Activated gamma-delta T cell treated with Interleukin-2 at 50 U/mL for 16 hours (primary cell): ENCODE results near the gene LSS.

Experiments
- DNase-seq: peaks from one replicate; pipeline ENCODE4 v3.0.0-alpha.2; 2020

LSS gene

DNA sequence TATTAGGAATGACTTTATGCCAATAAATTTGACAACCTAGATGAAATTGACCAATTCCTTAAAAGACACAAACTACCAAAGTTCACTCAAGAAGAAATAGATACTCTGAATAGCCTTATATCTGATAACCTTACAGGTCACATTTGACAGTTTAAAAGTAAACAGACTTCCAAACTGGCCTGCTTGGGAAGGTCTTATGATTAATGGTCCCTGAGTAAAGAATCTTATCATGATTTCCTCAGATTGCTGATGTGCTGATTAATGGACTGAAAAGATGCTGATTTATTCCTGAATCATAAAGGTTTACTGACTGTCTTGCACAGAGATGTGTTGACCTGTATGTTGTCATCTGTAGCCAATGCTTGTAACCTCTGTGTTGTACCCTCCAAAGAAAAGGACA is 63.5 kb downstream of the LSS start:
- DNase-seq = no peak

- no peak for DNase-seq
Observed at GRCh38 chr21:46163380-46163779, 65.2 kb downstream of the LSS start.

- no peak for DNase-seq
Observed at GRCh38 chr21:46161633-46162592, 66.7 kb downstream of the LSS start.

GRCh38 chr21:46160907-46161632 is 67.5 kb downstream of the LSS start:
- no peak for DNase-seq

- no peak for DNase-seq
Observed at GRCh38 chr21:46160657-46160906, 68.0 kb downstream of the LSS start.

DNA sequence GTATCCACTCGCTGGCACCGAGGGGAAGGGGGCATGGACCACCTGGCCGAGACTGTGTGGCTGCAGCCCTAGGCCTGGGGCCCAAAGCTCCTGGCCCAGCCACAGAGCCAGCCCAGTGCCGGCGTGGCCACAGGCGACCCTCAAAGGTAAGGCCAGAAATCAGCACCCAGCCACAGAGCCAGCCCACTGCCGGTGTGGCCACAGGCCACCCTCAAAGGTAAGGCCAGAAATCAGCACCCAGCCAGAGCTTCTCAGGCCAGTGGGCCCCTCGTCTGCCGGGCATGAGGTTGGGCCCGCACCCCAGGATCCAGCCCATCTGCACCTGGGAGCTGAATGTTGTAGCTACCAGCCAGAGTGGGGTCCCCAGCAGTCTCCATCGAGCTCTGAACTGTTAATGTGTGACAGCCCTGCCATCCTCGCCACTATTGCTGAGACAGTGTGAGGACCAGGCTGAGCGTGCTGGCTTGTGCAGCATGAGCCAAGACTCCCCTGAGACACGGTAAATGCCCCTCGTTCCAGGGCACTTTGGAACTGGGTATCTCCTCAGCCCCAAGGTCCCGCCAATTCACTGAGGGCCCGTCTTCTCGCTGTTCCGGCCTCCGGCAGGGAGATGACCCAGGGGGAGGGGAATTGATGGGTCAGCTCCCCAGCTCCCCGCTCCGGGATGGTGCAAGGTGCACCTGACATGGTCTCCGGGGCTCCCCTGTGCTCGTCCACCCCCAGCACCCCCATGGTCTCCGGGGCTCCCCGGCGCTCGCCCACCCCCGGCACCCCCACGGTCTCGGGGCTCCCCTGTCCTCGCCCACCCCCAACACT is 68.5 kb downstream of the LSS start:
- no peak for DNase-seq

- no peak for DNase-seq
Observed at GRCh38 chr21:46159390-46159789, 69.2 kb downstream of the LSS start.

- DNase-seq = no peak
Observed at GRCh38 chr21:46158666-46159300, 69.8 kb downstream of the LSS start.

- no peak for DNase-seq
Observed at GRCh38 chr21:46157987-46158451, 70.6 kb downstream of the LSS start.

DNA sequence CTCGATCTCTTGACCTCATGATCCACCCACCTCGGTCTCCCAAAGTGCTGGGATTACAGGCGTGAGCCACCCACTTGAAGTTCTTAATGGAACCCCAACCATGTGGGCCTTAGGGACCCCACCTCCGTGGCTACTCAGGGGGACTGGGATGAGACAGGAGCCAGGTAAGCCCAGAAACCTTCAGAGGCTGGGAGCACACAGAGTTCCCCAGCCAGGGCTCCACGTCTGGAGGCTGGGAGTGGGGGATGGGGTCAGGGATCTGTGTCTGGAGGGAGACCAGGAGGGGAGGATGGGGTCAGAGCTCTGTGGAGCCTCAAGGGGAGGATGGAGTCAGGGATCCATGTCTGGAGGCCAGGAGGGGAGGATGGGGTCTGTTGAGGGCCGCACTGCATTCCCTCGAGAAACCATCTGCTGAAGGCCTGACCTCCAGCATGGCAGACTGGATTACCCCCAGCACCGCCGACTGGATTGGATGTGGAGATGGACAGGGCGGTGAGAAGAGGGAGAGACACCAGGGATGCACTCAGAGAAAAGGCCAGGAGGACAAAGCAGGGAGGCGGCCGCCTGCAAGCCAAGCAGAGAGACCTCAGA is 71.1 kb downstream of the LSS start:
- DNase-seq = no peak

DNA sequence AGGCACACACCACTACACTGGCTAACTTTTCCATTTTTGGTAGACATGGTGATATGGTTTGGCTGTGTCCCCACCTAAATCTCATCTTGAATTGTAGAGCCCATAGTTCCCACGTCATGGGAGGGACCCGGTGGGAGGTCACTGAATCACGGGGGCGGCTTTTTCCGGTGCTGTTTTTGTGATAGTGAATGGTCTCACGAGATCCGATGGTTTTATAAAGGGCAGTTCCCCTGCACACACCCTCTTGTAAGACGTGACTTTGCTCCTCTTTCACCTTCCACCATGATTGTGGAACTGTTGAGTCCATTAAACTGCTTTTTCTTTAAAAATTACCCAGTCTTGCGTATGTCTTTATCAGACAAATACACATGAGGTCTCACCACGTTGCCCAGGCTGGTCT is 71.9 kb downstream of the LSS start:
- no peak for DNase-seq

- no peak for DNase-seq
Observed at GRCh38 chr21:46156378-46156645, 72.3 kb downstream of the LSS start.

DNA sequence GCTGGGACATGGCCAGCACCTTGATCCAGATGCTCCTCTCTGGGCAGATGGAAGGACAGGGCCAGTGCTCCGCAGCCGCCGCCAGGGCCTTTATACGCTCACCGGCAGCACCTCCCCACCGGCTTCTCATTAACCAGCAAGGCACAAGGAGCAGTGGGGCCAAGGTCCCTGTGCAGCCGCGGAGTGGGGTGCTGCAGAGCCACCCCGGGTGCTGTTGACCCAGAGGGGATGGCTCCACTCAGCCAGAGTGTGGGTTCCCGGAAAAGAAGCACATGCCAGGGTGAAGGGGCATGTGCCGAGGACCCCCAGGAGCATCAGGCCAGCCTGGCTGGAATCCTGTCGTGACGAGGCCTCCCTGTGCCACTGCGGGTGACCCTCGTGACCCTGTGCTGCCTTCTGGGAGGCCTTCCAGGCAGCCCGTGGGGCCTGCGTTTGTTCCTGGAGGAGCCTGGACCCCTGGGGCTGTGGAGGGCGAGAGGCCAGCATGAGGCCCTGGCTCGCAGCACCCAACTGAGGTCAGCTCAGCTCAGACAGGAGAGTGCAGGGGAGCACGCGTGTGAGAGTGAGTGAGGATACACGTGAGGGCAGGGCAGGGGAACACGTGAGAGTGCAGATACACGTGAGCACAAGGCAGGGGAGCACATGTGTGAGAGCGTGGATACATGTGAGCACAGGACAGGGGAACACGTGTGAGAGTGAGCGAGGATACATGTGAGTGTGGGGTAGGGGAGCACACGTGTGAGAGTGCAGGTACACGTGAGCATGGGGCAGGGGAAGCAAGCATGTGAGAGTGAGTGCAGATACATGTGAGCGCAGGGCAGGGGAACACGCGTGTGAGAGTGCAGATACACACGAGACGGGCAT is 72.8 kb downstream of the LSS start, which contains the start of gene FTCD:
Gene FTCD (minus strand): TSS at position 66 of the 864 bp plus-strand sequence. CDS start 56 bp downstream, at position 10.
- DNase-seq = no peak

DNA sequence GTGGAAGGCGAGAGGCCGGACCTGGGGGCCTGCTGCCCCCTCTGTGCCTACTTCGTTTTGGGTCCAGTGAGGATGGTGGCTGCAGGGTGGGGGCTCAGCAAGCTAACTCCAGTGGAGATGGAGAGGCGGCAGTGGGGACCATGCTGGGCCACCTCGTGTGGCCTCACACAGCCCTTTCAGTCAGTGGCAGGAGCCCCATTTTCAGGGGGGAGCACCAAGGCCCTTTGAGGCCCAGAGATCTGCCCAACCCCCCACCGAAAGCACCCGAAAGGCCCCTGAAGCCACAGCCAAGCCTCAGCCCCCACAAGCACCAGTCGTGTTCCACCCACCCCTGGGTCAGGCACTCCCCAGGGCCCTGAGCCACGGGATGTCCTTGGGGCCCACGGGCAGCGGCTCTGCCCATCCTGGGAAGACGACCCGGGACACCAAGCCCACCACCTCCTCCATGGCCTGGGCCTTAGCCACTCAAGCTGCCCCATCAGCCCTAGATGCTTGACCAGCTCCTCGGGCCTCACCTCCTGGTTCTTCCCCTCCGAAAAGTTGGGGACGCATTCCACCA is 73.5 kb downstream of the LSS start:
- no peak for DNase-seq

DNA sequence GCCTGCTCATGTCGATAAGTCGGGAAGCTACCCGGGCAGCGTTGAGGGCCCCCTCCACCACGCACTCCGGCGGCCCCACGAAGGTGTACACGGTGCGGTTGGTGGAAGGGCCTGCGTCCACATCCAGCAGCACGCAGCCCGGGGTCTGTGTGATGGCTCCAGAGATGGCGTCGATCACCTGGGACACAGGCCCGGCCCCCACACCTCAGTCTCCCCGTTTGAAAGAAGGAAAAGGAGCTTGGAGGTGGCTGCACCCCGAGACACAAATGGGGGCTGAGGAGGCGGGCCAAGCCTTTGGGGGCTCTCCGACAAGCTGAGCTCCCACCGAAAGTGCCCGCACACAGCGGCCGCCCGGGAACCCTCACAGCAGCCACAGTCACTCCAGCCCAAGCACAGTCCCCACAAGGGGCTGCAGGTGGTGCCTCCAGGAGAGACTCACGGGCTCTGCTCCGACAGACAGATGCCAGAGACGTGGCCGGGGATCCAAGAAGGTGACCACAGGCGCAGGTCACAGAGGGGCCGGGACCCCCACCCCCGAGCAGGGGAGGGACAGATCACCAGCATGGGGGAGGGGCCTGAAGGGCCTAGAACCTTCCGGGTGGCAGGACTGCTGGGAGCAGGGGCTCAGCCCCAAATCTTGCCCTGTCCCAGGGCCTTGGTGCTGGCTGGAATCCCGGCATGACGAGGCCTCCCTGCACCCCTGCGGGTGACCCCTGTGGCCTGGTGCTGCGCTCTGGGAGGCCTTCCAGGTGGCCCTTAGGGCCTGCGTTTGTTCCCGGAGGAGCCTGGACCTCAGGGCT is 74.2 kb downstream of the LSS start:
- DNase-seq = no peak

DNA sequence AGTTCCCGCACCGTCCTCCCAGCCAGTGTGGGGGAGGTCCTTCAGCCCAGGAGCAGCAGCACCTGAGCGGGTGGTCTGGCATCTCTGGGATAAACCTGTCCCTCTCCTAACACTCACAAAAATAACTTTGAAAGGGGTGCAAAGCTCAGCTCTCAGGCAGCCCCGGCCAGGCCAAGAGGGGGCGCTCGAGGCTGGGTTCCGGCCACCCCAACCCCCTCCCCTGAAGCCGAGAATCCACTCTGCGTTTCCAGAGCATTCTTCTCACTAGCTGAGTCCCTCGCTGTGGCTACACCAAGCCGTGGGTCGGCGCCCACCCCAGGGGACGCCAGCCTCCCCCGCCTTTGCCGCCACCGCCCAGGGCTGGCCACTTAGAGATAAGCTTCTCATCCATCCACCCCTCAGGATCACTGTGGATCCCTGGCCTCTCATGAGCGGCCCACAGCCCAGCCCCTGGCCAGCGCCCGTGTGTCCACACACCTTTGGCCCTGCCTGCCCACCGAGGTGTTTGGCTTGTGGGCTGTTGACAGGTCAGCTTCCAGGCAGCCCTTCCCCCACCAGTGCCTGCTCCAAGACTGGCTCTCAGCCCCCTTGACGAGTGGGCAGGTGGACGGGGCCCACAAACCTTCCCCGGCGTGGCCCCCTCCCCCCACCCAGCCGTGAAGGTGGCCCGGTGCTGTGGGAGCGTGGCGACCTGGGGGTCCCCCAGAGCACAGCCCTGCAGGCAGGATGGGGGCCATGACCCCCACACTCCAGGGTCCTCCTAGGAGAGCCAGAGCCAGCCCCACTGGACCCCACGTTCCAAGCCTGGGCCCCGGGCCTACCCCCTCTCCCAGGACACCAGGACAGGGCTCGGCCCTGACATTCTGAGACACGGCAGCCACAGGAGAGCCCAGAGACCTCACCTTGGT is 75.1 kb downstream of the LSS start:
- DNase-seq = no peak

DNA sequence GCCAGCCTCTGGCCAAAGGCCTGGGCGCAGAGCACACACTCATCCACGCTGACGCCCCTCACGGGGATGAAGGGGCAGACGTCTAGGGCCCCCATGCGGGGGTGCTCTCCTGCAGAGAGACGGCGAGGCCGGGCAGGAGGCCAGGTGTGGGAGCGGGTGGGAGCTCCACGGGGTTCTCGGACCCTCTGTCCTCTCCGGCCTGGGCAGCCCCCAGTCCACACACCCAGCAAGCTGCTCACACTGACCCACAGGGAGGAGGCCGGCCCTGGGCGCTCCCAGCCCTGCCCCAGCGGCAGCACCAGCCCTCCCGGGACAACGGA is 75.7 kb downstream of the LSS start:
- no peak for DNase-seq

DNA sequence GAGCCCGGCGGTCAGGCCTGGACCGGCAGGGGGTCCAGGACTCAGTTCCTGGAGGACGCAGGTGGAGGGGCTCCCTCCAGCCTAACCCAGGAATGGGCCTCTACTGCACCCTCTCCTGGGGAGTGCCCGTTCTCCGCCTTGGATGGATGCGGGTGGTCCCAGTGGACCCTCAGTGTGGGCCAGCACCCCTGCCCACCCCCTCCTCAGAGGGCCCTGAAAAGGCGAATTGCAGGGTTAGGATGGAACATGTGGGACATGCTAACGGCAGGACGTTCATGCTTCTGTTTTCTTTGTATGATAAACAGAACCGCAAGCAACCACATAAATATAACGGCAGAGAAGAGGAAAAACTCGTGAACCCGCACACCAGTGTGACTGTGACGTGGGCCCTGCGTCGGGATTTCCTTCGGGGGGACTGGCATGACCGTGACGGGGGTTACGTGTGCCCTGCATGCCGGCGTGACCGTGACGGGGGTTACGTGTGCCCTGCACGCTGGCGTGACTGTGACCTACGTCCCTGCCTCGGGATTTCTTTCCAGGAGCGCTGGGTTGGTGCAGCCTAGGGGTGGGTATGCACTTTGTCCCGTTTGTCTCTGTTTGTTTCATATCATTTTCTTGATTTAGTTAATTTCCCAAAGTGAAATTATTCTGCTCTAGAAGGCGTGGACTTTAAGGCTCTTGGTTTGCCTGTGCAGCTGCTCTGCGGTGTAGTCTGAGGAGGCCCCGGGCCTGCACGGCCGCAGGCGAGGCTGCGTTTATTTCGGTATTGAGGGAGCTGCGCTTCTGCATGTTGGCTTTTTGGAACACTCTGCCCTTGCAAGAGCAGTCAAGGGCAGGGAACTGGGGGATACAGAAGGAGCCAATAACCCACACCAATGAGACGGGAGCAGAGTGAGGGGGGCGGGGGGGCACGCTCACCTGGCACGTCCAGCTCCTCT is 76.3 kb downstream of the LSS start:
- DNase-seq = no peak
